Measurements from ENCODE around the gene KLF3. TPM values are rescaled to one million over a fixed set of nuclear protein-coding genes. Genes with fewer than 3 reads are reported as not detected.

KLF3 gene
- total and polyA plus RNA-seq, 8 donors = 13.0 to 113 (median 55.0) TPM

DNA sequence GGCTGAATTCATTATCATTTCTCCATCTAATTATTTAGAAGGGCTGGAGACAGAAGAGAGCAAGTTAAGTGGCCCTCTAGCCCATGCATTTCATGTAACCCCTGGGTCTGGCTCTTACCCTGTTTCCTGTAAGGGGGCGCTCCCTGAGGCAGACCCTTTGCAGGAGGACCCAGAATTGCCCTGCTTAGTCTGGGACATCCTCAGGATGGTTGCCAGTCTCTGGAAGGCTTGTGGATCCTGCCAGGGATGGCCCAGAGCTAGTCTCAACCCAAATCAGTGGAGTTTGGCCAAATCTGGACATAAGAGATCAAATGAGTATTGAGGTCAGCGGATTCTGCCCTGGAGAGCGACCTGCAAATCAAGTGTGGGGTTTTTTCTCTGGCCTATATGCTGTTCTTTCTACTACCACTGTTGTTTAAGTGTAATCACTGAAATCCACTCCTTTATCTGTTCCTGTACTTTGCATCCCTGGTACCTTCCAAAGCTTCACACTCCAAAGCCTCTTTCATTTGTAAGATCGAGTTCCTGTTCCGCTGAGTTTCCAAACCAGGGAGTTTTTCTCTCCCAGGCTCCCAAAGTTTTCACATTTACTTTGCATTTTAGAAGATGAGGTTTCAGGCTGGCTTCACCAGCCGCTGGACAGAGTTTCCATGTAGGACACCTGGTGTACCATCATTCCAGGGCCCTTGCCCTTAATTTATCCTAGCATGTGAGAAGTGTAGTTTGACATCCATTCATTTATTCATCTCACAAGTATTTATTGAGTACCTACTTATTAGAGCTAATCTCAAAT, 6.3 kb downstream of the KLF3 start:
- H3K9me3 ChIP-seq = no peaks in the 10 kb centered on the region
- H3K4me3 ChIP-seq = peak overlapping the region in 3 of 4 donors; percentile 7 to 31 (median 18)
- H3K27ac ChIP-seq = peak overlapping the region; percentile 9 to 100 (median 97)
- H3K4me1 ChIP-seq = peaks cover 71 to 96% (median 89%) of the 10 kb centered on the region in 4 donors
- no peaks in the 10 kb centered on the region for H3K27me3 ChIP-seq
- WGBS, 5 donors = 60 to 69% (median 61%) methylated on average over 6 of the region's 6 CpGs
- no peak for DNase-seq
- TF ChIP-seq POLR2AphosphoS5 (IDR thresholded peaks at IDR 0.05) = no peak
- peak in 1 of 4 donors; percentile 1 for TF ChIP-seq POLR2A (IDR thresholded peaks at IDR 0.05)
- intact Hi-C loops (cut with DNase I; ENCODE audit: low total_unique reads) = loop anchor here (10.0 kb wide), 1 partner anchor 486 kb away; no protein-coding TSS in a partner anchor
- no peaks in the 10 kb centered on the region for H3K36me3 ChIP-seq

DNA sequence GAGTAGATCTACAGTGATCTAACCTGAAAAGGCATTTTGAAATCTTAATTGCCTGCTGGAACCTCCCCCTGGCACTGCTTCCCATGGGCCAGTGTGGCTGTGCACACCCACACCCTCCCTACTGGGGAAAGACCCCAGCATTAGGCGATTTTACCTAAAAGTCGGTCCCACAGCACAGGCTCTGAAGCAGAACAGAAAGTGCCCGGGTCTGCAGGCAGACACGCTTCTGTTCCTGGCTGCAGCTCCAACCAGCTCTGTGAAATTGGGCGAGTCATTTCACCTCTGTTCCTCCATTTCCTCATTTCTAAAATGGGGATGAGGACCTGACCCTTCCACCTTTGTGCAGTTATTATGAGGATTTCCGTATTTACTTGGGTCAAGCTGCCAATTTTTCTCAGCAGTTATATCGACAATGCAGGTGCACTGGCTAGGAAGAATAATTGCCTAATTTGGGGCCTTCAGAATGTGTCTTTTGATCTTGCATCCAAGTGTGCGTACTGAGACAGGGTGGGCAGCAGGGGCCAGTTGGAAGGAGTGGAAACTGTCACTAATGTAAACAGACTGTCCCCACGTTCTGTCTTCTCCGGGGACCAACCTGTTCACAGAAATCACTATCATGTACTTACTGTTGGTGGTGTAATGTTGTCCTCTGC, 7.1 kb downstream of the KLF3 start:
- 25 to 34% (median 27%) methylated on average over 8 to 10 of the region's 10 CpGs for WGBS, 5 donors
- no peaks in the 10 kb centered on the region for H3K9me3 ChIP-seq
- peak in 1 of 4 donors; percentile 1 for TF ChIP-seq POLR2A (IDR thresholded peaks at IDR 0.05)
- no peak for TF ChIP-seq EP300 (IDR thresholded peaks at IDR 0.05)
- peak in 1 of 3 donors; percentile 51 for TF ChIP-seq POLR2AphosphoS5 (IDR thresholded peaks at IDR 0.05)
- TF ChIP-seq, protein P1, sequence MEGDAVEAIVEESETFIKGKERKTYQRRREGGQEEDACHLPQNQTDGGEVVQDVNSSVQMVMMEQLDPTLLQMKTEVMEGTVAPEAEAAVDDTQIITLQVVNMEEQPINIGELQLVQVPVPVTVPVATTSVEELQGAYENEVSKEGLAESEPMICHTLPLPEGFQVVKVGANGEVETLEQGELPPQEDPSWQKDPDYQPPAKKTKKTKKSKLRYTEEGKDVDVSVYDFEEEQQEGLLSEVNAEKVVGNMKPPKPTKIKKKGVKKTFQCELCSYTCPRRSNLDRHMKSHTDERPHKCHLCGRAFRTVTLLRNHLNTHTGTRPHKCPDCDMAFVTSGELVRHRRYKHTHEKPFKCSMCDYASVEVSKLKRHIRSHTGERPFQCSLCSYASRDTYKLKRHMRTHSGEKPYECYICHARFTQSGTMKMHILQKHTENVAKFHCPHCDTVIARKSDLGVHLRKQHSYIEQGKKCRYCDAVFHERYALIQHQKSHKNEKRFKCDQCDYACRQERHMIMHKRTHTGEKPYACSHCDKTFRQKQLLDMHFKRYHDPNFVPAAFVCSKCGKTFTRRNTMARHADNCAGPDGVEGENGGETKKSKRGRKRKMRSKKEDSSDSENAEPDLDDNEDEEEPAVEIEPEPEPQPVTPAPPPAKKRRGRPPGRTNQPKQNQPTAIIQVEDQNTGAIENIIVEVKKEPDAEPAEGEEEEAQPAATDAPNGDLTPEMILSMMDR (IDR thresholded peaks at IDR 0.05) = no peak
- H3K4me3 ChIP-seq = peak overlapping the region in 3 of 4 donors; percentile 7 to 31 (median 18)
- no peaks in the 10 kb centered on the region for H3K27me3 ChIP-seq
- H3K27ac ChIP-seq = peak overlapping the region; percentile 79 to 100 (median 97)
- H3K36me3 ChIP-seq = no peaks in the 10 kb centered on the region
- H3K4me1 ChIP-seq = peaks cover 79 to 96% (median 92%) of the 10 kb centered on the region in 4 donors
- DNase-seq = peak; percentile 53 to 56
- intact Hi-C loops (cut with DNase I; ENCODE audit: low total_unique reads) = loop anchor here (10.0 kb wide), 1 partner anchor 486 kb away; no protein-coding TSS in a partner anchor

DNA sequence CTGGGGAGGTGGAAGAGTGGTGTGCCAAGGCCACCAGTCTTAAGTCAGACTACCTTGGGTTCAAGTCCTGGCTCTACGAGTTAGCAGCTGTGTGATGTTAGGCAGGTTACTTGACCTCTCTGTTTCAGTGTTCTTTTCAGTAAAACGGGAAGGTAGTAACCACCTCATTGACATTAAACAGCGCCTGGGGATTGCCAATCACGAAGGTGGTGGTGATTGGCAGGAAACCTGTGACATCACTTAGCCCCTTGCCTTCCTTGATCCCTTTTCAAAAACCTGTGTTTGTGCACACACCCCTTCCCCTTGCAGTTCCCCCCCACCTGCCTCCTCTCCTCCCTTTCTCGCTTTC, 7.6 kb downstream of the KLF3 start:
- Histone ChIP-seq H3K9me3 (no peaks in the 10 kb centered on the region), H3K4me1 (peaks cover 84 to 96% (median 92%) of the 10 kb centered on the region in 4 donors), H3K4me3 (peak overlapping the region in 3 of 4 donors; percentile 7 to 31 (median 18)), H3K27me3 (no peaks in the 10 kb centered on the region), H3K27ac (peak overlapping the region; percentile 79 to 100 (median 97)), H3K36me3 (no peaks in the 10 kb centered on the region)
- intact Hi-C loops (cut with DNase I; ENCODE audit: low total_unique reads) = loop anchor here (10.0 kb wide), 1 partner anchor 487 kb away; no protein-coding TSS in a partner anchor
- no peak for DNase-seq
- 34 to 45% (median 36%) methylated on average over 5 of the region's 5 CpGs for WGBS, 5 donors
- TF ChIP-seq EP300 (IDR thresholded peaks at IDR 0.05) = no peak
- TF ChIP-seq, protein P1 (IDR thresholded peaks at IDR 0.05) = no peak
- no peak for TF ChIP-seq POLR2A (IDR thresholded peaks at IDR 0.05)
- TF ChIP-seq POLR2AphosphoS5 (IDR thresholded peaks at IDR 0.05) = no peak

DNA sequence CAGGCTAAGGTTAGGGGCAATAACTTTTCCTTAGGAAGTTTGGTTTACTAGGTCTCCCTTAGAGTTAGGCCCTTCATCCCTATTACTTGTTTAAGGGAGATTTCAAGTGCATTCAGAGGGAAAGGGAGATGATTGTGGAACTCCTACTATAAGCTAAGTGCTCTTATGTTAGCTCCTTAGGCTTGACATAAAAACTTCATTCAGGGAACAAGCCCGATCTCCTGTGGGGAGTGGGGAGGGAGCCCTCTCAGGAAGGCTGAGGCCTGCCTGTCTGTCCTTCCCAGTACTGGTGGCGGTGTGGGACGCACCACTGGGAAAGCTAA, 8.0 kb downstream of the KLF3 start:
- TF ChIP-seq EP300 (IDR thresholded peaks at IDR 0.05) = no peak
- TF ChIP-seq POLR2AphosphoS5 (IDR thresholded peaks at IDR 0.05) = no peak
- TF ChIP-seq, protein P1 (IDR thresholded peaks at IDR 0.05) = no peak
- TF ChIP-seq POLR2A (IDR thresholded peaks at IDR 0.05) = no peak
- Histone ChIP-seq H3K9me3 (no peaks in the 10 kb centered on the region), H3K4me1 (peaks cover 88 to 98% (median 94%) of the 10 kb centered on the region in 4 donors), H3K36me3 (no peaks in the 10 kb centered on the region), H3K4me3 (peak overlapping the region in 2 of 4 donors; percentile 6 to 28), H3K27me3 (no peaks in the 10 kb centered on the region), H3K27ac (peak overlapping the region; percentile 85 to 100 (median 97))
- intact Hi-C loops (cut with DNase I; ENCODE audit: low total_unique reads) = loop anchor here (10.0 kb wide), 1 partner anchor 487 kb away; no protein-coding TSS in a partner anchor
- WGBS, 5 donors = 61 to 77% (median 66%) methylated on average over 3 of the region's 3 CpGs
- no peak for DNase-seq

All from stomach (tissue), 9 donors.